Caco-2 (cell line): ENCODE results near the gene MRPL36. TPM values are rescaled to one million over a fixed set of nuclear protein-coding genes. Genes with fewer than 3 reads are reported as not detected.

Experiments
- BruUV-seq: library from RNA; stranded (reverse); fragments of 400-500 nt; replicated peaks from 2 replicates; lab custom pipeline; 2021; lab: Mats Ljungman, UMichigan
- CTCF ChIA-PET: fragments of 300-600 bp; sonication (Branson Sonifier 250); formaldehyde crosslinking; loops from one replicate; lab custom pipeline; 2022; ENCODE audit warnings: antibody characterized with exemption; lab: Charles Lee
- POLR2A ChIA-PET: fragments of 300-600 bp; sonication (Branson Sonifier 250); formaldehyde crosslinking; loops from one replicate; lab custom pipeline; 2022; ENCODE audit warnings: antibody characterized with exemption; lab: Charles Lee
- DNase-seq, 2 experiments: peaks; one replicate each; pipeline versions ENCODE4 v3.0.0 to v3.0.0-alpha.2; 2020 to 2022
- H3K27me3 ChIP-seq: replicated peaks from 2 replicates; pipeline ENCODE4 v1.6.0; 2011; ENCODE audit warnings: low read length; ENCODE audit not compliant: control insufficient read depth, insufficient read depth
- H3K36me3 ChIP-seq: 2 replicates; pipeline ENCODE4 v1.5.1; 2011; ENCODE audit warnings: low read length; ENCODE audit not compliant: control insufficient read depth, insufficient read depth
- H3K4me1 ChIP-seq: fragments of 250-450 bp; sonication (Bioruptor Pico); 2 replicates; pipeline ENCODE4 v1.5.1; 2020; ENCODE audit warnings: mild to moderate bottlenecking
- H3K4me3 ChIP-seq: 2 replicates; pipeline ENCODE4 v1.5.1; 2011; ENCODE audit warnings: low read depth, mild to moderate bottlenecking, control low read depth, low read length
- H3K9me3 ChIP-seq: fragments of 250-450 bp; sonication (Bioruptor Pico); 2 replicates; pipeline ENCODE4 v1.5.1; 2020; ENCODE audit warnings: mild to moderate bottlenecking, moderate library complexity
- H3K27ac Mint-ChIP-seq: one replicate; pipeline ENCODE4 v1.8.0; 2022; ENCODE audit warnings: mixed read lengths; ENCODE audit not compliant: unreplicated experiment
- H3K27me3 Mint-ChIP-seq: one replicate; pipeline ENCODE4 v1.8.0; 2022; ENCODE audit warnings: mixed read lengths; ENCODE audit not compliant: insufficient read depth, unreplicated experiment
- H3K36me3 Mint-ChIP-seq: one replicate; pipeline ENCODE4 v1.8.0; 2022; ENCODE audit warnings: mild to moderate bottlenecking, mixed read lengths; ENCODE audit not compliant: insufficient read depth, unreplicated experiment
- H3K4me1 Mint-ChIP-seq: one replicate; pipeline ENCODE4 v1.8.0; 2022; ENCODE audit warnings: low read depth, mixed read lengths; ENCODE audit not compliant: unreplicated experiment
- H3K4me3 Mint-ChIP-seq: one replicate; pipeline ENCODE4 v1.8.0; 2022; ENCODE audit warnings: mild to moderate bottlenecking, moderate library complexity, mixed read lengths; ENCODE audit not compliant: unreplicated experiment
- H3K9me3 Mint-ChIP-seq: one replicate; pipeline ENCODE4 v1.8.0; 2022; ENCODE audit warnings: mixed read lengths; ENCODE audit not compliant: unreplicated experiment
- CTCF ChIP-seq, 2 experiments: fragments of 200-600 bp in 1 of 2; IDR thresholded peaks; 1 replicate in 1 of 2; 2 replicates in 1 of 2; pipeline versions ENCODE4 v1.5.1 to v1.8.0; 2011 to 2022; ENCODE audit warnings: antibody characterized with exemption in 1 of 2, control low read depth in 1 of 2, inconsistent platforms in 1 of 2, low read depth in 1 of 2, low read length in 1 of 2, mild to moderate bottlenecking in 1 of 2, moderate library complexity in 1 of 2; ENCODE audit not compliant: insufficient read depth in 1 of 2, severe bottlenecking in 1 of 2, unreplicated experiment in 1 of 2
- intact Hi-C: fragments of 100-400 bp; cut with micrococcal nuclease; formaldehyde crosslinking; loops from one replicate; pipeline ENCODE4 v1.10.0; 2022; ENCODE audit not compliant: unreplicated experiment
- total RNA-seq: library from RNA; stranded (reverse); gene quantifications from 2 replicates; pipeline ENCODE4 v1.2.3, GENCODE V29; 2022

Gene MRPL36
- total RNA-seq, 1 experiment from 2014 or later = 65.9 TPM

DNA sequence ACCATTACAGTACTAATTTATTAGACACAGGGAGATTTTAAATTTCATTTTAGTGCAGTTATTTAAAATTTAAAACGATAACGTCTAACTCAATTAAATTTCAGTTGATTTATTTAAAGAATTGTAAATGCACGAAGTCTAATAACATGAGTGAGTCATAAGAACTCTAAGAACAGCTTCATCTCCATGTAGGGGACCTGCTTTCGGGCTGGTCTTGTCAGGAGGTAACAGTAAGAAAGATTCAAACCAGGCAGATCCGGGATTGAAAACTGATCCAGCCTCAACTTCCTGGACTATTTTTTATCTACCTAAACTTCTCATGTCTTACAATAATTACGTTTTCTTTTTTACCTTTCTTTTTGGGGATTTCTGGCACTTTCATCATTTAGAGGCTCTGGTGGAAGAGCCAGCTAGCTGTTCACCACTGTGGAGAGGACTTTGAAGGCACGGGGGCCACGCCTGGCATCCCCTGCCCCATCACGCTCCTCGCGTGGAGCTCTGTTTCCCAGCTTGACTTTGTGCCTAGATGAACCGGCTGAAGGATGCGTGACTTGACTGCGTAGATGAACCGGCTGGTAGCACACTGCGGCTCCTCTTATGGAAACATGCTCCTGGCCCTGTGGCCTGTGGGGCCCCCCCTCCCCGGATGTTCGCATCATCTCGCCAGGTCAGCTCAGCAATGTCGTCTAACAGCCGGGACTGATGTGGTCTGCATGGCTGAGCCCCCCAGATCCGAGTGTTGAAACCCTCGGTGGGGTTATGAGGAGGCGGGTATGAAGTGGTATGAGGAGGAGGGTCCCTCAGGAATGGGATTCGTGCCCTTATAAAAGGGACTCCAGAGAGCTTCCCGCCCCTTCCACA lies 27.6 kb upstream of the MRPL36 start:
- Mint-ChIP-seq H3K9me3 (peaks cover 2% of the 10 kb centered on the region), H3K4me1 (no peaks in the 10 kb centered on the region), H3K27ac (no peak overlapping the region), H3K36me3 (peaks cover 15% of the 10 kb centered on the region), H3K4me3 (no peak overlapping the region), H3K27me3 (no peaks in the 10 kb centered on the region)
- Histone ChIP-seq H3K4me1 (no peaks in the 10 kb centered on the region), H3K27me3 (no peaks in the 10 kb centered on the region), H3K4me3 (no peak overlapping the region), H3K36me3 (no peaks in the 10 kb centered on the region), H3K9me3 (no peaks in the 10 kb centered on the region)
- CTCF ChIA-PET = no interaction called here
- POLR2A ChIA-PET = no interaction called here
- no TSS peak for BruUV-seq
- intact Hi-C loops = no loop called here
- DNase-seq = no peak
- TF ChIP-seq CTCF (IDR thresholded peaks at IDR 0.05; ENCODE audit: insufficient read depth in 1 of 2, low read depth in 1 of 2, low read length in 1 of 2, severe bottlenecking in 1 of 2, unreplicated experiment in 1 of 2) = no peak

- Histone ChIP-seq H3K27me3 (no peaks in the 10 kb centered on the region), H3K36me3 (peaks cover 2% of the 10 kb centered on the region; the same call in 1 of the 2 replicates), H3K4me3 (no peak overlapping the region), H3K4me1 (no peaks in the 10 kb centered on the region), H3K9me3 (no peaks in the 10 kb centered on the region)
- intact Hi-C loops = no loop called here
- Mint-ChIP-seq H3K27ac (no peak overlapping the region), H3K36me3 (peaks cover 23% of the 10 kb centered on the region), H3K27me3 (no peaks in the 10 kb centered on the region), H3K9me3 (peaks cover 10% of the 10 kb centered on the region), H3K4me3 (no peak overlapping the region), H3K4me1 (no peaks in the 10 kb centered on the region)
- ChIA-PET CTCF (no interaction called here), POLR2A (no interaction called here)
- no peak for TF ChIP-seq CTCF (IDR thresholded peaks at IDR 0.05; ENCODE audit: insufficient read depth in 1 of 2, low read depth in 1 of 2, low read length in 1 of 2, severe bottlenecking in 1 of 2, unreplicated experiment in 1 of 2)
- no TSS peak for BruUV-seq
- no peak for DNase-seq
These were observed 26.8 kb upstream of the MRPL36 start for GRCh38 chr5:1826235-1826980.

- Histone ChIP-seq H3K4me1 (no peaks in the 10 kb centered on the region), H3K27me3 (no peaks in the 10 kb centered on the region), H3K36me3 (peaks cover 5% of the 10 kb centered on the region), H3K9me3 (no peaks in the 10 kb centered on the region), H3K4me3 (no peak overlapping the region)
- H3K27ac Mint-ChIP-seq = no peak overlapping the region
- peaks cover 34% of the 10 kb centered on the region for H3K36me3 Mint-ChIP-seq
- intact Hi-C loops = no loop called here
- no peaks in the 10 kb centered on the region for H3K4me1 Mint-ChIP-seq
- no peak for DNase-seq
- H3K9me3 Mint-ChIP-seq = peaks cover 10% of the 10 kb centered on the region
- POLR2A ChIA-PET = no interaction called here
- TF ChIP-seq CTCF (IDR thresholded peaks at IDR 0.05; ENCODE audit: insufficient read depth in 1 of 2, low read depth in 1 of 2, low read length in 1 of 2, severe bottlenecking in 1 of 2, unreplicated experiment in 1 of 2) = no peak
- CTCF ChIA-PET = no interaction called here
- no peaks in the 10 kb centered on the region for H3K27me3 Mint-ChIP-seq
- no TSS peak for BruUV-seq
- no peak overlapping the region for H3K4me3 Mint-ChIP-seq
These were observed 25.5 kb upstream of the MRPL36 start for GRCh38 chr5:1824903-1825841.
